Measurements from ENCODE around the gene PTPRK. TPM values are rescaled to one million over a fixed set of nuclear protein-coding genes. Genes with fewer than 3 reads are reported as not detected.

The PTPRK gene
- total RNA-seq, 1 experiment from 2014 or later: 89.3 TPM

DNA sequence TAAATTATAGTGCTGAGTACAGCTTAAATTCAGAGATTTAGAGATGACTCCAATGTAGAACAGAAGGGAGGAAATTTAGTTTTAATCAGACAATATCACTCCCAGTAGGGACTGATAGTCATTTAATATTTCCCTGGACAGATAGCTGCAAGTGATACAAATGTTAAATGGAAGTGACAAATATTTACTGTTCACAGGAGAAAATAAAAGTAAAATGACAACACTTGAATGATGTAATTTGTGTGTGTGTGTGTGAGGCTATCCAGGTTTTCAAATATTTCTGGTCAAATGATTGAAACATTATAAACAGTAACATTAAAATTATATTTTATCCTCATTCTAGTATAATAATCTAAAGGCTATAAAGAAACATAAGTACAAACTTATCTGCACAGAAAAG is 399.2 kb downstream of the PTPRK start:
- intact Hi-C loops (cut with micrococcal nuclease; ENCODE audit: unreplicated experiment): no loop called here
- CTCF ChIA-PET: no interaction called here
- H4K20me1 ChIP-seq (ENCODE audit: insufficient read depth): no peaks in the 10 kb centered on the region
- no peaks in the 10 kb centered on the region for H3K9me2 ChIP-seq (ENCODE audit: insufficient read depth)
- H2AFZ ChIP-seq: no peak overlapping the region
- no peaks in the 10 kb centered on the region for H3K9me3 ChIP-seq (ENCODE audit: insufficient read depth, low read depth)
- POLR2A ChIA-PET (ENCODE audit: unreplicated experiment): interaction anchor here (0.6 kb wide), 1 partner anchor 385 kb away, joined by 5 read pairs; no protein-coding TSS in a partner anchor
- peaks cover 11% of the 10 kb centered on the region for H3K4me1 ChIP-seq (replicated peaks; ENCODE audit: insufficient read depth)
- no peak overlapping the region for H3K4me2 ChIP-seq
- no peak overlapping the region for H3K27ac ChIP-seq
- no peak for TF ChIP-seq EZH2 (IDR thresholded peaks at IDR 0.05; ENCODE audit: low read depth)
- TF ChIP-seq, protein P1, sequence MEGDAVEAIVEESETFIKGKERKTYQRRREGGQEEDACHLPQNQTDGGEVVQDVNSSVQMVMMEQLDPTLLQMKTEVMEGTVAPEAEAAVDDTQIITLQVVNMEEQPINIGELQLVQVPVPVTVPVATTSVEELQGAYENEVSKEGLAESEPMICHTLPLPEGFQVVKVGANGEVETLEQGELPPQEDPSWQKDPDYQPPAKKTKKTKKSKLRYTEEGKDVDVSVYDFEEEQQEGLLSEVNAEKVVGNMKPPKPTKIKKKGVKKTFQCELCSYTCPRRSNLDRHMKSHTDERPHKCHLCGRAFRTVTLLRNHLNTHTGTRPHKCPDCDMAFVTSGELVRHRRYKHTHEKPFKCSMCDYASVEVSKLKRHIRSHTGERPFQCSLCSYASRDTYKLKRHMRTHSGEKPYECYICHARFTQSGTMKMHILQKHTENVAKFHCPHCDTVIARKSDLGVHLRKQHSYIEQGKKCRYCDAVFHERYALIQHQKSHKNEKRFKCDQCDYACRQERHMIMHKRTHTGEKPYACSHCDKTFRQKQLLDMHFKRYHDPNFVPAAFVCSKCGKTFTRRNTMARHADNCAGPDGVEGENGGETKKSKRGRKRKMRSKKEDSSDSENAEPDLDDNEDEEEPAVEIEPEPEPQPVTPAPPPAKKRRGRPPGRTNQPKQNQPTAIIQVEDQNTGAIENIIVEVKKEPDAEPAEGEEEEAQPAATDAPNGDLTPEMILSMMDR (conservative IDR thresholded peaks at IDR 0.05): no peak
- no peak overlapping the region for H3K4me3 ChIP-seq
- BruUV-seq (replicated peaks): no TSS peak
- H3K36me3 ChIP-seq (ENCODE audit: low read depth): no peaks in the 10 kb centered on the region
- no peak for DNase-seq
- H3K79me2 ChIP-seq (ENCODE audit: low read depth): 0 out of 2 replicates have a peak, but pooled peaks cover 3% of the 10 kb centered on the region
- H3F3A ChIP-seq (ENCODE audit: insufficient read depth, low read depth): no peaks in the 10 kb centered on the region
- no peaks in the 10 kb centered on the region for H3K27me3 ChIP-seq (ENCODE audit: insufficient read depth, low read depth)

DNA sequence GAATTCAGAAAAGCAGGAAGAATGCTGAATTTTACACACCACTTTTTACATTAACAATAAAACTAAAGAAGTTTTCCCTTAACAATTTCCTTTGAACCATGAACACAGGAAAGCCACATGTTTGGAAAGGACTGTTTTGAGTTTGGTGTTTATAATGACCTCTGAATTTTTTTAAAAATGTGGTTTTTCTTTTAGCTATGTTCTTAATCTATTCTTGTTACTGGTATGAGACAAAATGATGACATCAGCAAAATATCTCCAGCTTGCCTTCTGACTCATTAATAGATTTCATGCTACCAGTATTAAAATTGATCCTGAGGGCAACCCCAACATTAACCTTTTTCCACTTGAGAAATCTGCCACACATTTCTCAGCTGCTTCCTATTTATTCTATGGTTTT is 402.0 kb downstream of the PTPRK start:
- H3K27me3 ChIP-seq (ENCODE audit: insufficient read depth, low read depth): no peaks in the 10 kb centered on the region
- intact Hi-C loops (cut with micrococcal nuclease; ENCODE audit: unreplicated experiment): no loop called here

DNA sequence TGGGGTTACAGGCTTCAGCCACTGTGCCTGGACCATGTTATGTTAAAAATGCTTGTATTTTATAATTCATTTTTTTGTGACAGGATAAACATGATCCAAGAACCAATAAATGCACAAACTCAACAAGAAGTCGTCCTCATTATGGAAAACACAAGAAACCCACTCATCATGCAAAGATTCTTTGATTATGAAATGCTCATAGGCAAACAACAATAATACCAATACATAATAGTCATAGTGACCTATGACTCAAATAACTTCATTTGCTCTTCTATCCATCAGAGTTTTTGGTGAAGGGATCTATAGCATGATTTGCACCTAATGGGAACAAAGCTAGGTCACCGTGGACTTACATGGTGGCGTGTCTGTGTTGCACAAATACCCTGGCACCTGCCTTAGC is 402.5 kb downstream of the PTPRK start:
- CTCF ChIA-PET: no interaction called here
- BruUV-seq (replicated peaks): no TSS peak

More for the DNA sequence above, 402.0 kb downstream of the PTPRK start:
- Histone ChIP-seq H3K27ac (no peak overlapping the region), H2AFZ (no peak overlapping the region), H4K20me1 (ENCODE audit: insufficient read depth) (no peaks in the 10 kb centered on the region), H3F3A (ENCODE audit: insufficient read depth, low read depth) (no peaks in the 10 kb centered on the region), H3K4me3 (no peak overlapping the region), H3K36me3 (ENCODE audit: low read depth) (no peaks in the 10 kb centered on the region), H3K79me2 (ENCODE audit: low read depth) (0 out of 2 replicates have a peak, but pooled peaks cover 6% of the 10 kb centered on the region), H3K4me2 (no peak overlapping the region), H3K9me2 (ENCODE audit: insufficient read depth) (no peaks in the 10 kb centered on the region), H3K9me3 (ENCODE audit: insufficient read depth, low read depth) (no peaks in the 10 kb centered on the region), H3K4me1 (replicated peaks; ENCODE audit: insufficient read depth) (no peaks in the 10 kb centered on the region)
- TF ChIP-seq EZH2 (IDR thresholded peaks at IDR 0.05; ENCODE audit: low read depth): no peak
- TF ChIP-seq, protein P1 (conservative IDR thresholded peaks at IDR 0.05): no peak
- ChIA-PET CTCF (no interaction called here), POLR2A (ENCODE audit: unreplicated experiment) (no interaction called here)
- DNase-seq: no peak
- BruUV-seq (replicated peaks): no TSS peak

More for the DNA sequence above, 402.5 kb downstream of the PTPRK start:
- no peaks in the 10 kb centered on the region for H3K9me2 ChIP-seq (ENCODE audit: insufficient read depth)
- H3K79me2 ChIP-seq (ENCODE audit: low read depth): 0 out of 2 replicates have a peak, but pooled peaks cover 6% of the 10 kb centered on the region
- no peak overlapping the region for H3K4me3 ChIP-seq
- no peak for DNase-seq
- H4K20me1 ChIP-seq (ENCODE audit: insufficient read depth): no peaks in the 10 kb centered on the region
- no peaks in the 10 kb centered on the region for H3F3A ChIP-seq (ENCODE audit: insufficient read depth, low read depth)
- intact Hi-C loops (cut with micrococcal nuclease; ENCODE audit: unreplicated experiment): no loop called here
- no peaks in the 10 kb centered on the region for H3K9me3 ChIP-seq (ENCODE audit: insufficient read depth, low read depth)
- no peaks in the 10 kb centered on the region for H3K27me3 ChIP-seq (ENCODE audit: insufficient read depth, low read depth)
- POLR2A ChIA-PET (ENCODE audit: unreplicated experiment): no interaction called here
- H3K4me2 ChIP-seq: no peak overlapping the region
- no peak for TF ChIP-seq EZH2 (IDR thresholded peaks at IDR 0.05; ENCODE audit: low read depth)
- TF ChIP-seq, protein P1 (conservative IDR thresholded peaks at IDR 0.05): no peak
- H3K36me3 ChIP-seq (ENCODE audit: low read depth): no peaks in the 10 kb centered on the region
- no peak overlapping the region for H3K27ac ChIP-seq
- H2AFZ ChIP-seq: no peak overlapping the region
- no peaks in the 10 kb centered on the region for H3K4me1 ChIP-seq (replicated peaks; ENCODE audit: insufficient read depth)
